HG03025 (cell line): ENCODE results near the gene PRKG1.

ENCODE experiments used
- ATAC-seq: cut with Tn5 transposase; IDR thresholded peaks from one replicate; pipeline ENCODE4 v1.9.1; 2021; ENCODE audit warnings: mild to moderate bottlenecking, moderate library complexity; ENCODE audit not compliant: unreplicated experiment, low FRiP score

The PRKG1 gene

DNA sequence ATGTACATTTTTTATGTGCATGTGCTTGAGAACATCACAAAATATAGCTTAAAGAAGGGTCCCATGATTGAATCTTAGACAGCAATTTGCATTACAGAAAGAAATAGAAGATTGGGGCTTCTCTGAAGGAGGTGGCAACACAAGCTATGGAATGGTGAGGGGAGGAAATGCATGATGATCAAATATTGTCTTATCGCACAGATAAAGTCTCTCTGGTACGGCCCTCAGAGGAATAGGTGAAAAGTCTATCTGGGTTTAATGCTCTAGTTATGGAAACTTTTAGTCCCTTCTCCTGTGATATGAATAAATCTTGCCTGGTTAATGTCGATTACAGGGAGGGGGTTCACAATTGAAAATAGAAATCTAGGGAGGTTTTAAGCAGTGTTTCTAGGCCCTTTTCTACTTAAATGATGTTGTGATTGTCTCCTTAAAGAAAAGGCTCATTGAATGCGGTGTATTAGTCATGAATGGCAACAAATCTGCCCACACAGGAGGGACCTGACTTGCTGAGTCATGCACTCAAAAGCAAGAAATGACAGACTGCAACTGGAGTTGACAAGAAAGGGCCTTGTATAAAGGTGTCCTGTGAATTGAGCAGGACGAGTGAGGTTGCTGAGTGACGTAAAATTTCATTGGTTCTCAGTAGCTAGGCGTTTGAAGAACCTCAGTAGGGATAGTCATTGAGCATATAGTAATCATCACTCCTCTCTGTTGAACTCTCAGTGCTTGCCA, 758.5 kb downstream of the PRKG1 start:
- ATAC-seq = no peak

DNA sequence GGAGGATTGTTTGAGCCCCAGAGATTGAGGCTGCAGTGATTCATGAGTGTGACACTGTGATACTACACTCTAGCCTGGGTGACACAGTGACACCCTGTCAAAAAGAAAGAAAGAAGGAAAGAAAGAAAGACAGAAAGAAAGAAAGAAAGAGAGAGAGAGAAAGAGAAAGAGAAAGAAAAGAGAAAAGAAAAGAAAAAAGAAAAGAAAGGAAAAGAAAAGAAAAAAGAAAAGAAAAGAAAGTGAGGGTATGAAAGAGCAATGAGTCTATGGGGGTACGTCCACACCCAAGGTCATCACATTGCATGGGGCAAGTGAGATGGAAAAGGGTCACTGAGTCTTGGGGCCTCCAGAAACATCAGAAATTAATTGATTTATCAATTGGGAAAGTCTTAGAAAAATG, 760.3 kb downstream of the PRKG1 start:
- ATAC-seq = no peak

DNA sequence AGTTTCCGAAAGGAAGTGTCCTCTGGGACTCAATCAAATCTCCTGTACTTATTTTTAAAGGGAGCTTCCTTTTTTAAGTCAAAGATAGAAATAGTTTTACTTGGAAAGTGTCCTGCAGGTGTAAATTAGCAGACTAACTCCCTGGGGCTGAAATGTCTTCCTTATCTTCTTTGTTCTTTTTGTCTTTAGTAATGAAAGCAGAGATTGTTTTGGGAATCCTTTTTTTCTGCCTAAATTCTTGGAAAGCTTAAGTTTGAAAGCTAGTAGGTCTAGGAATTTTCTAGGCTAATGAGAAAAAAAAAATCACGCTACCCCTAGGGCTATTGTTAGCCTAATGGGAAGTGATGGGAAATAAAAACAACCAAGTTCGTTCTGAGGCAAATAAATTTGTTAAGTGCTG, 764.2 kb downstream of the PRKG1 start:
- ATAC-seq = no peak

DNA sequence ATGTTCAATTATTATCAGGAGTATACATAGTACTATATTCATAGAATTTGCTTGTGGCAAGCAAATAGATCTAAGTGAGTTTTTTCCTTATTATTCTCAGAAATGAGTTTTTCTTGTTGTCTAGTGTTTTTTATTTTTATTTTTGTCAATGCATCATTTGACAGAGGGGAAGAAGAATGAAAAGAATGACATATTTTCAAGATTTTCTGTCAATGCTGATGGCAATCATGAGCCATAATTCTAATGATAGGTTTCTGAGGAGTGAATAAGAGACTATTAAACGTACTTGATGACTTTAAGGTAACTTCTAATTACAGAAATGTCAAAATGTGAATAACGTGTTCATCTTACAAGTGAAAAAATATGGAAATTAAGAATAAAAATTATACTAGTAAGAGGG, 769.7 kb downstream of the PRKG1 start:
- no peak for ATAC-seq

GRCh38 chr10:51846856-51847506, 772.7 kb downstream of the PRKG1 start:
- ATAC-seq = peak; percentile 74

DNA sequence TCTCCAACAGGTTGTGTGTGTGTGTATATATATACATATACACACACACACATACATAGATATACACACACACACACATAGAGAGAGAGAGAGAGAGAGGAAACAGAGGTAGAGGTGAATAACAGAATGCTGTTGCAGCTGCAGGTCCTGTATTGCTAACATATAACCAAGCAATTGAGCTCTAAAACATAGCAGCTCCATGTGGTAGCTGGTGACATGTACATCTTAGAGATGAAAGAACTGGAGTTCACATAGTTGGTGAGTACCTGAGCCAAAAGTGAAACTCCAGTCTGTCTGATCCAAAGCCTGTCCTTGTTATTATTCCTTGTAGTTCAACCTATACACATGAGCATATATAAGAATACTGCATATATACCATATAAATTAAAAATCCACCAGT, 778.0 kb downstream of the PRKG1 start:
- ATAC-seq = no peak

- ATAC-seq = no peak
Observed at GRCh38 chr10:51857305-51857704, 783.0 kb downstream of the PRKG1 start.

DNA sequence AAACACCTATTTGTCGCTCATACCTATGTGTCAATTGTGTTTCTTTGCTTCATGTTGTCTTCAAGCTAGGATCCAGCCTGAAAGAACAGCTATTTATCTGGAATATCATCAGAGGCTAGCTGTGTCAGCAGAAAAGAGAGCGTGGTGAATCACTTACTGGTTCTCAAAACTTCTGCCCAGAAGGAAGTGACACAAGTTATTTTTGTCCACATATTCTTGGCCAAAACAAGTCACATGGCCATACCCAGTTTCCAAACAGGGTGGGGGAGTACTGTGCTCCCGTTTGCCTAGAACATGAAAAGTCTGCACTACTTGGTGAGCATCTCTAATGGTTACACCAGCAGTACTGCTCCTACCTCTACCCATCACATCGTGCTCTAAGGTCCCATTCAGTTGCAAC, 786.0 kb downstream of the PRKG1 start:
- ATAC-seq = peak; percentile 97

DNA sequence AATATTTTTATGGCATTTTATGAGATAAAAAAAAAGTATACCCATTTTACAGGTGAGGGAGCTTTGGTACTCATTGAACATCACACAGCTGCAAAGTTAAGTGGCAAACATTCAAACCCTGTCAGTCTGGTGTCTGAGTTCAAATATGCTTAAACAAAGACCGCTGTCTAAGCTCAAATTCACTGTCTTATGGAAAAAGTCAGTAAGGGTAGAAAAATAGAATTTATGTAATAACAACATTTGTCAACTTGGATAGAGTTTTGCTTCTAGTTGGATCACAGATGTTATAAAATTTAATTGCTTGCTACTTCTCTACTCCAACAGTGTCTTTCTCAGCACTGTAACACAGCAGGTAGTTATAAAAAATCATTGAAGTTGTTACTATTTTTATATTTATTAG, 786.8 kb downstream of the PRKG1 start:
- ATAC-seq = no peak

- ATAC-seq = no peak
Observed at GRCh38 chr10:51861731-51862130, 787.4 kb downstream of the PRKG1 start.

DNA sequence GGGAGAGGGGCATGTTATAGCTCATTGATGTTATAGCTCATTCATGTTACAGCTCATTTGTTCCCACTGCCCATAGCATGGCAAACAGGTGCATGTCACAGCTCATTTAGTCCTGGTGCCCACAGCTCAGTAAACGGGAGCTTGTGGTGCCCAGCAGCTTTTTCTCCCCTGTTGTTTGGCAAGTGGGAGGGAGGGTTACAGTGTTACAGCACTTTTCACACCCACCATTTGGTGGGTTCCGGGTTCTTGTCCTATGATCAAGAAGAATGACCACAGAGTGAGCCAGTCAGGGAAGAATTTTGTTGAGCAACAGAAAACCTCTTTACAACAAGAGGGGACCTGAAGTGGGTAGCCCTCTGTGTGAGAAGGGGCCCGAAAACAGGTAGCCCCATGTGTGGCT, 787.9 kb downstream of the PRKG1 start:
- ATAC-seq = no peak

DNA sequence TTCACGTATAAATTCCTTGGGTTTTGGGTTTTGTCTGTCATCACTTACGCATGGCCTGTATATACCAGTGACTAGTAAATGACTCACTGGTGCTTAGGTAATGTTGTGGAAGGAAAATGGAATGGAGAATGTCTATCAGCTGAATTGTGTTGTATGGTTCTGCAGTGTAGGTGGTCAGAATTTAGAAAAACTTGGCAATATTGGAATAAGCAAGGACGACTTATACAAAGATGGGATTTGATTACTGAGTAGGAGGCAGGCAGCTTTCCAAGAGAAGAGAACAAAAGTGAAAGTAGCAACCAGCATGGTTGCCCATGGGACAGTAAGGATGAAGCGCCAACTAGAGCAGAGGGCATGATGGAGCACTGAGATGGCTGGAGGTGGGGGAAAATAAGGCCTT, 793.7 kb downstream of the PRKG1 start:
- no peak for ATAC-seq

DNA sequence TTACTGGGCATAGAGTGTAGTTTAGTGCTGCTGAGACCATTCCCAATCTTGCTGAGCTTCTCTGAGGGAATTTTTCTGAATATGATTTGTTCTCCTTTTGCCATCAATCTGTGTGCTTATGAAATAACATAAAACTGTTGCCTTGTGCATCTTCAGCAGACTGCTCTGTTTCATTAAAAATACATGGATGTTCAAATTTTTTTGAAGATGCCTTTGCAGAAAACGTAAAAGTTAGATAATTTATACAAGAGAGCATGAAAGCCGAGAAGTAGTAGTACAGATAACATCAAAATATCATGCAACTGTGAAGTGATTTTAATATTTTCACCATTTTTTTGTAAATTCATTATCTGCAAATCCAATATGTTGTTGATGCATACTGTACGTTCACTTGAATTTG, 799.8 kb downstream of the PRKG1 start:
- no peak for ATAC-seq

- no peak for ATAC-seq
Observed at GRCh38 chr10:51875610-51876009, 801.3 kb downstream of the PRKG1 start.

DNA sequence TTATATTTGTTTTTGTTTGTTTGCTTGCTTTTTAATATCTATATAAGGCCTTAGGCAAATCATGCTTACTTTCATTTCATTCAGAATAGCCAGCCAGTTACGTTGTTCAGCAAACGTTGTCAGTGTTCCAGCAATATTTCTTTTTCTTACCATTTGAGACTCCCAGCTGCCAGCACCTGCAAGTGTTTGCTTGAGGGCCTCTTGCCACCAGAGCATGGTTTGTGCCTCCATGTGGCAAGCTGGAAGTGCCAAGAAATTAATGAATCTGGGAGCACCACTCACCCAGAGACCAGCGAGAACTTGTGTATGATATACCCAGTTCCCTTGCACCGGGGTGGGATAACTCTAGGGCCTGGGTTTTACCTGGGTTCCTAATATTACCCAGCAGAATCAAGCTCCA, 802.2 kb downstream of the PRKG1 start:
- no peak for ATAC-seq

GRCh38 chr10:51876979-51877378, 802.7 kb downstream of the PRKG1 start:
- ATAC-seq = no peak

GRCh38 chr10:51877636-51878035, 803.3 kb downstream of the PRKG1 start:
- no peak for ATAC-seq

DNA sequence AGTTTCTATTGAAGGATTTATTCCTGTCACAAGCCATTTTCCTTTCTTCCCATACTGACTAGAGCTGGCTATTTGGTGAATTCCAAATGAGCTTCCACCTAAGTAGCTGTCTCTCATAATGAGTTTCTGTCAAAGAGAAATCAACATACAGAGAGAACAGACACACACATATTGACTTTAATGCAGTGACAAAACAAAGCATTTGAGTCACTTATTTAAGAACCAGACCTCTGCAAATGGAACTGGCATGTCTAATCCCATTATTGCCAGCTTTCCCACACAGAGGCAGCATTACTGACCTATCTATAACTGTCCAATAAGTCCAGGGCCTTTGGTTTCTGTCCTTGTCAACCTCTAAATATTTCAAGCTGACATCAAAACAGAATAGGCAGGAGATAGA, 804.4 kb downstream of the PRKG1 start:
- no peak for ATAC-seq

- ATAC-seq = peak; percentile 88
Observed at GRCh38 chr10:51879238-51879637, 805.0 kb downstream of the PRKG1 start.

- no peak for ATAC-seq
Observed at GRCh38 chr10:51881213-51881612, 806.9 kb downstream of the PRKG1 start.

GRCh38 chr10:51886438-51887068, 812.3 kb downstream of the PRKG1 start:
- no peak for ATAC-seq

DNA sequence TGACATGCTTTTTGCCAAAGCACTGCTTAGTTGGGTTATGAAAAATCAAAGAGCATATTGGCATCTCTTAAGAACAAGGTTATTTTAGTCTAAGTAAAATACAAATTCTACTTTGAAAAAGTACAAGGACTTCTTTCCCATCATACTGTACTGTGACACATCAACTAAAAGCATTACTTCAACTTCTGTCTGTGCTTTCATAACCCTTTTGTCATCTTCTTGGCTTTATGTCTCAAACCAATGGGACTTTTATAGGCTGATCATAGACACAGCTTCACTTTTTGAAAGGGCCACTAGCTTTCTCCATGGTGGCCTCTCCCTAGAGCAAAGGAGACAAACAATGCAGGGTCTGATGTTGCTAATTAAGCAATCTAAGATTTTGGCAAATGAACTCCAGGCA, 814.0 kb downstream of the PRKG1 start:
- ATAC-seq = no peak
